Activated CD4-positive, CD25-positive, alpha-beta regulatory T cell treated with anti-CD3 and anti-CD28 coated beads, Interleukin-2, amount 50 U/mL, for 24 hours (primary cell): ENCODE data around the gene MYPN.
"Not testable (repeated sequence)": the region's sequence is repeated elsewhere in the genome, so short reads cannot be mapped to it uniquely, and the experiment has no call there.

ENCODE experiments used
- ATAC-seq, 2 donors: fragments of 150-1000 bp; cut with Tn5 transposase; one replicate each; pipeline ENCODE4 v1.10.0; 2021; ENCODE audit warnings: mild to moderate bottlenecking in 1 of 2, moderate library complexity in 1 of 2

Gene MYPN

GRCh38 chr10:68233046-68233445, 123.8 kb downstream of the MYPN start:
- no peak for ATAC-seq

GRCh38 chr10:68235111-68235510, 125.8 kb downstream of the MYPN start:
- ATAC-seq: no peak

- ATAC-seq: no peak
These were observed 126.3 kb downstream of the MYPN start for GRCh38 chr10:68235581-68235980.

- no peak for ATAC-seq
These were observed 127.9 kb downstream of the MYPN start for GRCh38 chr10:68237173-68237572.

GRCh38 chr10:68238371-68238770, 129.1 kb downstream of the MYPN start:
- ATAC-seq: no peak

GRCh38 chr10:68239069-68239468, 129.8 kb downstream of the MYPN start:
- no peak for ATAC-seq

- ATAC-seq: no peak
These were observed 130.4 kb downstream of the MYPN start for GRCh38 chr10:68239596-68240150.

- no peak for ATAC-seq
These were observed 132.8 kb downstream of the MYPN start for GRCh38 chr10:68242051-68242450.

- not testable (repeated sequence) for ATAC-seq
These were observed 137.1 kb downstream of the MYPN start for GRCh38 chr10:68246397-68246796.

- ATAC-seq: no peak
These were observed 138.6 kb downstream of the MYPN start for GRCh38 chr10:68247931-68248330.

- ATAC-seq: no peak
These were observed 140.0 kb downstream of the MYPN start for GRCh38 chr10:68249297-68249696.

GRCh38 chr10:68251151-68251550, 141.9 kb downstream of the MYPN start:
- ATAC-seq: no peak

- ATAC-seq: no peak
These were observed 142.6 kb downstream of the MYPN start for GRCh38 chr10:68251625-68252495.

GRCh38 chr10:68253346-68253745, 144.1 kb downstream of the MYPN start:
- no peak for ATAC-seq

- ATAC-seq: no peak
These were observed 152.0 kb downstream of the MYPN start for GRCh38 chr10:68261132-68261856.
